ENCODE data around the gene ARHGEF28. TPM values are rescaled to one million over a fixed set of nuclear protein-coding genes. Genes with fewer than 3 reads are reported as not detected.

The ARHGEF28 gene
- total and polyA plus RNA-seq, 2 of the 4 experiments (the other 2 are of a cell fraction) = 3.6 to 16.0 TPM

- H3K56ac ChIP-seq (ENCODE audit: extremely low read depth, insufficient read depth, low read length) = no peak overlapping the region
Measured at GRCh38 chr5:73745836-73746235, 119.8 kb downstream of the ARHGEF28 start.

More at GRCh38 chr5:73745836-73746235, 119.8 kb downstream of the ARHGEF28 start:
- H3K79me1 ChIP-seq (ENCODE audit: low read depth in 1 of 2, low read length in 2 of 2) = peaks cover 11 to 50% of the 10 kb centered on the region in 2 experiments; a peak in 3 of 4 replicates
- no peak overlapping the region for H3K4me3 ChIP-seq (ENCODE audit: insufficient read depth, low read depth, low read length)
- TF ChIP-seq ELK1 (IDR thresholded peaks at IDR 0.05; ENCODE audit: borderline replicate concordance, low read depth, low read length) = no peak
- TF ChIP-seq RCOR1 (IDR thresholded peaks at IDR 0.05; ENCODE audit: insufficient replicate concordance, low read length) = no peak
- TF ChIP-seq FOS (IDR thresholded peaks at IDR 0.05; ENCODE audit: low read depth, low read length) = no peak
- no peak for TF ChIP-seq USF2 (IDR thresholded peaks at IDR 0.05; ENCODE audit: low read depth, low read length)
- TF ChIP-seq MXI1 (IDR thresholded peaks at IDR 0.05; ENCODE audit: borderline replicate concordance, low read depth, low read length) = no peak
- TF ChIP-seq CHD1 (IDR thresholded peaks at IDR 0.05; ENCODE audit: low read depth, low read length) = no peak
- no peak for TF ChIP-seq CTCF (conservative IDR thresholded peaks at IDR 0.05; ENCODE audit: low read depth, low read length)
- no peak for TF ChIP-seq MAFK (IDR thresholded peaks at IDR 0.05; ENCODE audit: low read depth, low read length)
- TF ChIP-seq CEBPB (IDR thresholded peaks at IDR 0.05; ENCODE audit: low read depth, low read length) = no peak
- CTCF ChIA-PET = interaction anchor here (0.5 kb wide), 1 partner anchor 147 kb away, joined by 5 read pairs; no protein-coding TSS in a partner anchor
- H3K9me3 ChIP-seq (ENCODE audit: control insufficient read depth, insufficient read depth, low read length) = no peaks in the 10 kb centered on the region
- H3K18ac ChIP-seq (ENCODE audit: low read depth, low read length) = no peak overlapping the region
- H4K91ac ChIP-seq (ENCODE audit: insufficient read depth, low read depth, low read length) = no peak overlapping the region
- no peaks in the 10 kb centered on the region for H3K36me3 ChIP-seq (ENCODE audit: control insufficient read depth, insufficient read depth, low read length)
- in situ Hi-C loops (cut with MboI; ENCODE audit: low sequenced_read_pairs) = no loop called here
- no peaks in the 10 kb centered on the region for H3K27me3 ChIP-seq (ENCODE audit: control insufficient read depth, insufficient read depth, low read length)
- DNase-seq (no peak), ATAC-seq (ENCODE audit: low read depth) (no peak)
- no peak overlapping the region for H2BK20ac ChIP-seq (ENCODE audit: low read depth, low read length)
- H3K4me1 ChIP-seq (ENCODE audit: control insufficient read depth, insufficient read depth, low read length) = peaks cover 12% of the 10 kb centered on the region
- H2AK9ac ChIP-seq (replicated peaks; ENCODE audit: low read depth, low read length, poor library complexity) = no peak overlapping the region
- POLR2A ChIA-PET (ENCODE audit: unreplicated experiment) = no interaction called here
- dilution Hi-C loops (cut with HindIII; ENCODE audit: low sequenced_read_pairs, unreplicated experiment) = no loop called here
- H3K4ac ChIP-seq (ENCODE audit: low read depth, low read length) = no peak overlapping the region
- no CpG with 5 or more reads among the region's 1 CpG for WGBS, 2 experiments (ENCODE audit: extremely low coverage in 2 of 2, insufficient read length in 1 of 2)
- H4K5ac ChIP-seq (ENCODE audit: low read depth, low read length) = no peak overlapping the region
- no peak overlapping the region for H3K14ac ChIP-seq (replicated peaks; ENCODE audit: low read depth, low read length)
- no TSS peak for BruUV-seq (replicated peaks)
- H2BK5ac ChIP-seq (ENCODE audit: low read depth, low read length, poor library complexity, severe bottlenecking) = no peak overlapping the region
- H4K20me1 ChIP-seq (ENCODE audit: insufficient read depth, low read length) = no peaks in the 10 kb centered on the region
- H4K8ac ChIP-seq (ENCODE audit: low read depth in 2 of 2, low read length in 2 of 2) = no peak overlapping the region
- no peak overlapping the region for H2AK5ac ChIP-seq (ENCODE audit: low read depth, low read length)
- no peak overlapping the region for H3K4me2 ChIP-seq (ENCODE audit: low read depth, low read length)
- intact Hi-C loops (cut with micrococcal nuclease) = loop anchor here (2.0 kb wide), 1 partner anchor 19 kb away; no protein-coding TSS in a partner anchor
- H3K27ac ChIP-seq (ENCODE audit: insufficient read depth, low read length) = no peak overlapping the region
- no peak overlapping the region for H3K23ac ChIP-seq (ENCODE audit: low read depth, low read length)
- no peak overlapping the region for H2BK15ac ChIP-seq (ENCODE audit: low read depth, low read length)
- H3K9me1 ChIP-seq (ENCODE audit: insufficient read depth, low read length) = peaks cover 12% of the 10 kb centered on the region; the same call in 1 of the 2 replicates
- no peak overlapping the region for H2BK120ac ChIP-seq (ENCODE audit: low read depth, low read length)
- H2AFZ ChIP-seq (replicated peaks; ENCODE audit: low read length, poor library complexity) = no peak overlapping the region
- no peak overlapping the region for H3K9ac ChIP-seq (ENCODE audit: low read depth, low read length)
